Common myeloid progenitor, CD34-positive (primary cell): ENCODE measurements around the gene ICOSLG.
"Not testable (repeated sequence)": the region's sequence is repeated elsewhere in the genome, so short reads cannot be mapped to it uniquely, and the experiment has no call there.

Source experiments
- CTCF ChIA-PET: fragments of 350-600 bp; sonication (Branson Sonifier 250); formaldehyde crosslinking; loops from one replicate; lab custom pipeline; 2021; ENCODE audit warnings: antibody characterized with exemption; lab: Charles Lee
- POLR2A ChIA-PET: fragments of 350-600 bp; sonication (Branson Sonifier 250); formaldehyde crosslinking; loops from one replicate; lab custom pipeline; 2021; ENCODE audit warnings: antibody characterized with exemption; lab: Charles Lee
- DNase-seq, 3 donors: peaks; one replicate each; pipeline versions ENCODE4 v3.0.0 to v3.0.0-alpha.2; 2013
- H3K27ac ChIP-seq, 2 experiments: 1 replicate in 1 of 2; 2 replicates in 1 of 2; pipeline ENCODE4 v1.7.0; 2013; ENCODE audit warnings: inconsistent platforms in 2 of 2, low read length in 2 of 2, mild to moderate bottlenecking in 2 of 2, low read depth in 1 of 2, moderate library complexity in 1 of 2; ENCODE audit not compliant: severe bottlenecking in 2 of 2, insufficient read depth in 1 of 2, poor library complexity in 1 of 2
- H3K27me3 ChIP-seq, 5 experiments: replicated peaks in 2 of 5; 1 replicate in 3 of 5; 2 replicates in 2 of 5; pipeline versions ENCODE4 v1.6.1 to v1.7.0; 2013; ENCODE audit warnings: low read length in 4 of 5, mild to moderate bottlenecking in 2 of 5, moderate library complexity in 2 of 5, inconsistent platforms in 1 of 5; ENCODE audit not compliant: insufficient read depth in 5 of 5, control insufficient read depth in 4 of 5
- H3K36me3 ChIP-seq, 4 experiments: 1 replicate in 2 of 4; 2 replicates in 2 of 4; pipeline versions ENCODE4 v1.6.1 to v1.7.0; 2013; ENCODE audit warnings: low read length in 3 of 4, control low read depth in 1 of 4, mild to moderate bottlenecking in 1 of 4; ENCODE audit not compliant: control insufficient read depth in 4 of 4, insufficient read depth in 4 of 4
- H3K4me1 ChIP-seq, 4 experiments: 1 replicate in 3 of 4; 2 replicates in 1 of 4; pipeline versions ENCODE4 v1.6.1 to v1.7.1; 2013; ENCODE audit warnings: low read length in 3 of 4, mild to moderate bottlenecking in 3 of 4, control low read depth in 1 of 4, inconsistent platforms in 1 of 4, moderate library complexity in 1 of 4; ENCODE audit not compliant: control insufficient read depth in 4 of 4, insufficient read depth in 4 of 4; ENCODE audit errors: control extremely low read depth in 1 of 4
- H3K4me3 ChIP-seq, 7 experiments: 1 replicate in 4 of 7; 2 replicates in 3 of 7; pipeline versions ENCODE4 v1.5.1 to v1.7.0; 2013; ENCODE audit warnings: mild to moderate bottlenecking in 7 of 7, low read length in 6 of 7, moderate library complexity in 6 of 7, inconsistent platforms in 2 of 7, low read depth in 2 of 7, control low read depth in 1 of 7; ENCODE audit not compliant: insufficient read depth in 4 of 7, control insufficient read depth in 1 of 7; ENCODE audit errors: extremely low read depth in 1 of 7
- H3K9me3 ChIP-seq, 5 experiments: 1 replicate in 4 of 5; 2 replicates in 1 of 5; pipeline versions ENCODE4 v1.6.1 to v1.7.1; 2013; ENCODE audit warnings: low read length in 4 of 5, mild to moderate bottlenecking in 2 of 5, inconsistent platforms in 1 of 5, low read depth in 1 of 5, moderate library complexity in 1 of 5; ENCODE audit not compliant: control insufficient read depth in 4 of 5, insufficient read depth in 2 of 5; ENCODE audit errors: control extremely low read depth in 1 of 5
- WGBS: methylation state at CpG from one replicate; pipeline ENCODE4 v1.1.5; 2013; ENCODE audit not compliant: insufficient coverage; 5-methylcytosine and 5-hydroxymethylcytosine counted together

ICOSLG gene

DNA sequence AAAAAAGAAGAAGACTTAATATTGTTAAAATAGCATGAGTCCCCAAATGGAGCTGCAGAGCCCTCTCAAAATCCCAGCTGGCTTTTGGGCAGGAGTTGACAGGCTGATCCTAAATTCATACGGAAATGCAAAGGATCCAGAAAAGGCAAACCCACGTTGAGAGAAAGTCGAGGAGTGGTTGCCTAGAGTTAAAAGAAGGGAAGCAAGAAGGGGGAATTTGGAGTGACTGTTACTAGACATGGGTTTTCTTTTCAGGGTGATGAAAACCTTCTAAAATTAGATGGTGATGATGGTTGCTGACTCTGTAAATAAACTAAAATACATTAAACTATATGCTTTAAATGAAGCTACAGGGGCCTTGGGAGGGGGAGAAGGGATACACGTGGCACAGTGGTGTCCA is 19.3 kb upstream of the ICOSLG start:
- Histone ChIP-seq H3K27ac (no peak overlapping the region), H3K4me1 (peaks cover 0 to 2% (median 0%) of the 10 kb centered on the region in 4 experiments), H3K9me3 (no peaks in the 10 kb centered on the region), H3K36me3 (no peaks in the 10 kb centered on the region), H3K27me3 (no peaks in the 10 kb centered on the region), H3K4me3 (no peak overlapping the region)
- no peak for DNase-seq
- WGBS = 100% methylated on average over 1 of the region's 4 CpGs
- ChIA-PET POLR2A (no interaction called here), CTCF (no interaction called here)

DNA sequence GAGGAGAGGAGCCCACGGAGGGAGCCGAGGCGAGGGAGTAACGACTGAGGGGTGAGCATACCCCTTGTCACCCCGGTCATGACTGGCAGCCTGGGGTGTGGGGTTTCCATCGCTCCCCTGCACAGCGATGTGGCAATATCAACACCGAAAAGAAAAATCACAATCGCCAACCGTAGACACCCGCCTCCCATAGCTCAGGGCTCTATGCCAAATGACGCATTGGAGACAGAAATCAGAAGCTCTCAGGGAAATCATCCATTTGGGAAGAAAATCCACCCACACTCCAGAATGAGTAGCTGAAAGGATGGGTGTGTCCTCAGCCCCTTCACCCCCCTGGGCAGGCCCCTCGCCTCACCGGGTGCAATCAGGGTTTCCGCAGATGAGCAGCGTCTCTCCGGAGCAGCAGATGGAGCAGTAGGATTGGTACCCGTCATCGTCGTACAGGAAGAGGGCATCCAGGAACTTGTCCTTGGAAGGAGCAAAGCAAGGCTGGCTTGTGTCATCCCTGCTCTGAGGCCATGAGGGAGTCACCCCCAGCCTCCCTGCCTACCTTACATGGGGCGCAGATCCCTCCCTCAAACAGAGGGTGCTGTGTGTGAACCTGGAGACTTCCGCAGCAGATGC is 18.5 kb upstream of the ICOSLG start:
- Histone ChIP-seq H3K9me3 (no peaks in the 10 kb centered on the region), H3K4me1 (peaks cover 0 to 6% (median 5%) of the 10 kb centered on the region in 4 experiments), H3K27me3 (no peaks in the 10 kb centered on the region), H3K36me3 (no peaks in the 10 kb centered on the region), H3K27ac (no peak overlapping the region), H3K4me3 (no peak overlapping the region)
- WGBS = 98% methylated on average over 20 of the region's 22 CpGs
- DNase-seq = no peak
- CTCF ChIA-PET = interaction anchor here (1.2 kb wide), 1 partner anchor 39 kb away, joined by 3 read pairs; no protein-coding TSS in a partner anchor
- POLR2A ChIA-PET = no interaction called here

DNA sequence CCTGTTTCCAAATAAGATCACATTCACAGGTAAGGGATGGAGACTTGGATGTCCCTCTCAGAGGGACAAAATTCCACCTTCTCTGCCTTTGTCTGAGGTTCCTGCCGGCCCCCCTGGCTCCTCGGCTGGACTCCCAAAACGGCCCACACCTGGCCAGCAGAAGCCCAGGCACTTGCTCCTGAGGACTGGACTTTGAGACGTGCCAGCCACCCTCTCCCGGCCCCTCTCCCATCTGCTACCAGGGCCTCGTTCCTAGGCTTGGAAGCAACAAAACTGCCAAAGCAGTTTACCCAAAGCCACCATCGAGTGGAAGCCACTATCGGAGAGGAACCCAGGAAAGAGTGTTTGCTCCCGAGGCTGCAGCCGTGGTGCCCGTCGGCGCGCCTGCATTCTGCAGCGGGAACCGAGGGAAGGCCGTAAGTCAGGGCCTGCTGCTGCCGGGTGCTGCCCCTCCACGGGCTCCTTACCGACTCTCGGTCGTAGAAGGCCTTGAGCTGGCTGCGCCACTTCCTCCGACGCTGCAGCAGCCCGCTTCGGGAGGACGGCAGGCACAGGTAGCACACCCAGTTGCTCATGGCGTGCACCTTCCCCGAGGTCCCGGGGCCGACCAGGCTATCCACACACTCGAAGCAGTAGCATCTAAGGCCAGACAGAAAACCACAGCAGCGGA is 17.4 kb upstream of the ICOSLG start:
- no peaks in the 10 kb centered on the region for H3K36me3 ChIP-seq
- no peak for DNase-seq
- CTCF ChIA-PET = interaction anchor here (1.2 to 1.7 kb wide), 2 partner anchors 9 to 40 kb away, joined by 3 read pairs; no protein-coding TSS in a partner anchor
- H3K27ac ChIP-seq = no peak overlapping the region
- WGBS = 96% methylated on average over 32 of the region's 34 CpGs
- H3K27me3 ChIP-seq = no peaks in the 10 kb centered on the region
- H3K4me1 ChIP-seq = peaks cover 0 to 7% (median 6%) of the 10 kb centered on the region in 4 experiments
- H3K9me3 ChIP-seq = no peaks in the 10 kb centered on the region
- POLR2A ChIA-PET = no interaction called here
- H3K4me3 ChIP-seq = no peak overlapping the region

DNA sequence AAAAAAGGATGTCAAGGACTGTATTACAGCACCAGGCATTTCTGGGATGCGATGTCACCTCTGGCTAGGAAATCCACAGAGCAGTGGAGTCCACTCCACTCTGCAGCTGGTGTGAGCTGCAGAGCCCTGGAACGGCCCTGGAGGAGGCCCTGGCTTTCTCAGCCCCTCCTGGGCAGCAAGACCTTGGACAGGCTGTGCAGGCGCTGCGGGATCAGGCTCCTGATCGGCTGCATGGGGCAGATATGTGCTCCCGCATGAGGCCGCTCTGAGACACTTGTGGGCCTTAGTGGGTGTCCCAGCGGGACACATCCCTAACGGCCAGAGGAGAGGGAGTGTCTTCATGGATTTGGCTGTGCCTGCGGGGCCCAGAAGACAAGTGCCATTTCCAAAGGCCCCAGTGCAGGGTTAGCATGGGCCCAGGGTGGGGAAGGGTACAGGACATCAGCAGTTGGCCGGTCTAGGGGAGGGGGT is 14.8 kb upstream of the ICOSLG start:
- no peak overlapping the region for H3K4me3 ChIP-seq
- WGBS = 99% methylated on average over 10 of the region's 11 CpGs
- DNase-seq = no peak
- H3K36me3 ChIP-seq = no peaks in the 10 kb centered on the region
- no peaks in the 10 kb centered on the region for H3K9me3 ChIP-seq
- peaks cover 0 to 6% (median 6%) of the 10 kb centered on the region in 4 experiments for H3K4me1 ChIP-seq
- CTCF ChIA-PET = interaction anchor here (1.2 to 2.1 kb wide), 2 partner anchors 12 to 43 kb away, joined by 3 to 6 read pairs; no protein-coding TSS in a partner anchor
- H3K27me3 ChIP-seq = no peaks in the 10 kb centered on the region
- POLR2A ChIA-PET = no interaction called here
- H3K27ac ChIP-seq = no peak overlapping the region

DNA sequence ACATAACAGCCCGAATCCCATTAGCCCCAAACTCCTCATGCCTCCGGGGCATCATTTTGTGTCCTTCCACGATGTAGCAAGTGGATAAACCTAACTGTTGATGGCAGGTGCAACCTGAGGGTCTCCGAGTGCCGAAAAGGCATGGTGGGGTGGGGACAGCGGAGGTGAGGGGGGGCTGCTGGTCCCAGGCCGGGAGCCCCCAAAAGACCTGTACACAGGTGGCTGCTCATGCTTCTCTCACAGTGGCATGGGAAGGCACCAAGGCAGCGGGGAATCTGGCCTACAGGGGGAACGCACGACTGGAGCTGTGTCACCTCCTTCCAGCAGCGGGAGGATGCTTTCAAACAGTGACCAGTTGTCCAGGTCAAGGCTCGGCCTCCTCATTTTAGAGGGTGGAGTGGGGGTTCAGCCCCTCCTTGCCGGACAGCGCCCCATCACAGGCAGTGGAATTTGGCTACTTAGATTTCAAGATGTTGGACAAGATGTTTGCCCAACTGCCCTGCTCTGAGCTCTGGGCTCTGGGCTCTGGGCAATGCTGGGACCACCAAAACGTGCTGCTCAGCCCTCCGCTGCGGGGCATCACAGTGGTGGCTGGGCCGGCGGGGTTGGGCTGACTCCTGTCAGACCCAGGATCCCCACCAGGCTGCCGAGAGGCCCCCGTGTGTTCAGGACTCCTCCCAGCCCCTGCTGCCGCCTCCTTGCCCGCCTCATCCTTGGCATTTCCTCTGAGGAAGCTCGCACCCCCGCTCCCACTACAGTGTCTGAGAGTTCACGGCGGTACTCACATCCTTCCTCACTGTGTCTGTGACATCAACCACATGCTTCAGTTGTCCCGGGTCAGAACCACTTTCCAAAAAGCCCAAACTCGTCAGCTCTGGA is 13.3 kb upstream of the ICOSLG start:
- WGBS = 52% methylated on average over 27 of the region's 29 CpGs
- Histone ChIP-seq H3K4me3 (no peak overlapping the region), H3K27ac (no peak overlapping the region), H3K9me3 (no peaks in the 10 kb centered on the region), H3K36me3 (no peaks in the 10 kb centered on the region), H3K27me3 (no peaks in the 10 kb centered on the region), H3K4me1 (peaks cover 0 to 6% (median 6%) of the 10 kb centered on the region in 4 experiments)
- DNase-seq = peak; percentile 2 to 19 (median 6)
- ChIA-PET CTCF (interaction anchor here (1.0 to 2.1 kb wide), 3 partner anchors 12 to 44 kb away, joined by 3 to 6 read pairs (median 3); no protein-coding TSS in a partner anchor), POLR2A (no interaction called here)

DNA sequence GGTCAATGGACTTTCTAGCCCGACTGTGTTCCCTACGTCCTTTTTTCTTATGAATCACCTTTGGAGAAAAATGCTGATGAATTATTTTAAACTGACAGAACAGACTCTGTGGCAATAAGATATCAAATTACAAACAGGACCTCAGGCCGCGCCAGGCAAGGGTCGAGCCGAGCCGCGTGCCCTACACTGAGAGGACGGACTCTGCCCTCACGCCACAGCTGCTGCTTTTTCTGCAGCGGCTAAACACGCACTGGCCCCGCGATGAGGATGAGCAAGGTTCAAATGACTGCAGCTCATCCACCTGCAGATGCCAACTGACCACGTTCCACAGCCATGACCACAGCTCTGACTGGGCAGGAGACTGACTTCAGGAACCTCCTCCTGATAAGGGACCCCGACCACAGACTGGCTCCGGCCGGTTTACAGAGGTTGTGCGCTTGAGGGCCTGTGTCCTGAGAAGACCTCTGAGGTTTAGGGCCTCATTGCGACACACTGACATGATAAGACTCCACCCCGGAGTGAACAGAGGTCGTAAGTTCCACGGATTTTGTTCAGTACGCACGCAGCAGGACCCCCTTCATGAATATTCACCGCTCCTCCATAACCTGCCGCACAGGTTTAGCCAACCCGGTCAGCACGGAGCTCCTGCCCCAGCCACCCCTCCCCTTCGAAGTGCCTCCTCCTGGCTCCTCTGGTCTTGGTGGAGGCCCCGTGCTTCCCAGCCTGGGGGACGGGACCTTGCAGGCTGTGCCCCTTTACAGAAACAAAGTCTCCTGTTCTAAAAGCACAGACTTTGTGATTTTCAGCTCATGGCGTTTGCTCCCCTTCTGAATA is 8.7 kb upstream of the ICOSLG start:
- H3K4me3 ChIP-seq, CTCF ChIA-PET, H3K36me3 ChIP-seq, H3K4me1 ChIP-seq, H3K9me3 ChIP-seq, H3K27ac ChIP-seq, H3K27me3 ChIP-seq, DNase-seq, POLR2A ChIA-PET: not testable (repeated sequence)
- WGBS = no CpG with 5 or more reads among the region's 33 CpGs
